Dendritic cell treated with granulocyte-macrophage colony-stimulating factor and Interleukin-4, amounts not matched to agents 40 ng/mL and 50 ng/mL, for 4 days (primary cell): ENCODE data around the gene NPAS2.

ENCODE experiments used
- H3K27ac Mint-ChIP-seq: one replicate; pipeline ENCODE4 v1.8.0; 2022; ENCODE audit warnings: mild to moderate bottlenecking, mixed read lengths
- H3K27me3 Mint-ChIP-seq: one replicate; pipeline ENCODE4 v1.8.0; 2022; ENCODE audit warnings: mild to moderate bottlenecking, mixed read lengths
- H3K36me3 Mint-ChIP-seq: one replicate; pipeline ENCODE4 v1.8.0; 2022; ENCODE audit warnings: low read depth, mixed read lengths
- H3K4me1 Mint-ChIP-seq: one replicate; pipeline ENCODE4 v1.8.0; 2022; ENCODE audit warnings: low read depth, mixed read lengths
- H3K4me3 Mint-ChIP-seq: one replicate; pipeline ENCODE4 v1.8.0; 2022; ENCODE audit warnings: mild to moderate bottlenecking, moderate library complexity, mixed read lengths
- H3K9me3 Mint-ChIP-seq: one replicate; pipeline ENCODE4 v1.8.0; 2022; ENCODE audit warnings: mixed read lengths
- intact Hi-C: fragments of 100-400 bp; cut with micrococcal nuclease; formaldehyde crosslinking; loops from one replicate; pipeline ENCODE4 v1.15.0; 2022

The NPAS2 gene

GRCh38 chr2:100786297-100786658 lies 33.7 kb upstream of the NPAS2 start:
- Mint-ChIP-seq H3K4me1 (no peaks in the 10 kb centered on the region), H3K9me3 (no peaks in the 10 kb centered on the region), H3K27me3 (peaks cover 6% of the 10 kb centered on the region), H3K36me3 (no peaks in the 10 kb centered on the region), H3K27ac (no peak overlapping the region), H3K4me3 (no peak overlapping the region)
- intact Hi-C loops, result no loop called here

- Mint-ChIP-seq H3K4me3 (no peak overlapping the region), H3K4me1 (no peaks in the 10 kb centered on the region), H3K27me3 (peaks cover 6% of the 10 kb centered on the region), H3K36me3 (no peaks in the 10 kb centered on the region), H3K27ac (no peak overlapping the region), H3K9me3 (no peaks in the 10 kb centered on the region)
- intact Hi-C loops, result no loop called here
These were observed 33.0 kb upstream of the NPAS2 start for GRCh38 chr2:100786985-100787384.

GRCh38 chr2:100789361-100789760 lies 30.6 kb upstream of the NPAS2 start:
- H3K36me3 Mint-ChIP-seq, result no peaks in the 10 kb centered on the region
- intact Hi-C loops, result no loop called here
- H3K27me3 Mint-ChIP-seq, result peaks cover 8% of the 10 kb centered on the region
- no peaks in the 10 kb centered on the region for H3K9me3 Mint-ChIP-seq
- H3K4me1 Mint-ChIP-seq, result no peaks in the 10 kb centered on the region
- H3K27ac Mint-ChIP-seq, result no peak overlapping the region
- no peak overlapping the region for H3K4me3 Mint-ChIP-seq

- no peaks in the 10 kb centered on the region for H3K4me1 Mint-ChIP-seq
- H3K36me3 Mint-ChIP-seq, result no peaks in the 10 kb centered on the region
- intact Hi-C loops, result no loop called here
- no peak overlapping the region for H3K4me3 Mint-ChIP-seq
- H3K27ac Mint-ChIP-seq, result no peak overlapping the region
- H3K9me3 Mint-ChIP-seq, result no peaks in the 10 kb centered on the region
- H3K27me3 Mint-ChIP-seq, result peaks cover 12% of the 10 kb centered on the region
These were observed 28.5 kb upstream of the NPAS2 start for GRCh38 chr2:100791294-100791935.

- Mint-ChIP-seq H3K9me3 (no peaks in the 10 kb centered on the region), H3K4me1 (no peaks in the 10 kb centered on the region)
These were observed 28.0 kb upstream of the NPAS2 start for GRCh38 chr2:100791936-100792308.

GRCh38 chr2:100793220-100793619 lies 26.7 kb upstream of the NPAS2 start:
- H3K36me3 Mint-ChIP-seq, result no peaks in the 10 kb centered on the region
- H3K27me3 Mint-ChIP-seq, result peaks cover 18% of the 10 kb centered on the region
- no peaks in the 10 kb centered on the region for H3K4me1 Mint-ChIP-seq
- no peak overlapping the region for H3K27ac Mint-ChIP-seq
- intact Hi-C loops, result no loop called here
- H3K4me3 Mint-ChIP-seq, result no peak overlapping the region
- no peaks in the 10 kb centered on the region for H3K9me3 Mint-ChIP-seq

More at GRCh38 chr2:100791936-100792308, 28.0 kb upstream of the NPAS2 start:
- peaks cover 16% of the 10 kb centered on the region for H3K27me3 Mint-ChIP-seq
- no peak overlapping the region for H3K27ac Mint-ChIP-seq
- H3K36me3 Mint-ChIP-seq, result no peaks in the 10 kb centered on the region
- intact Hi-C loops, result no loop called here
- no peak overlapping the region for H3K4me3 Mint-ChIP-seq

- intact Hi-C loops, result no loop called here
- peaks cover 18% of the 10 kb centered on the region for H3K27me3 Mint-ChIP-seq
These were observed 26.0 kb upstream of the NPAS2 start for GRCh38 chr2:100793982-100794381.

GRCh38 chr2:100796499-100797100 lies 23.3 kb upstream of the NPAS2 start:
- Mint-ChIP-seq H3K9me3 (no peaks in the 10 kb centered on the region), H3K36me3 (no peaks in the 10 kb centered on the region), H3K27ac (no peak overlapping the region), H3K27me3 (peaks cover 25% of the 10 kb centered on the region), H3K4me1 (no peaks in the 10 kb centered on the region), H3K4me3 (no peak overlapping the region)
- intact Hi-C loops, result no loop called here

More at GRCh38 chr2:100793982-100794381, 26.0 kb upstream of the NPAS2 start:
- Mint-ChIP-seq H3K4me1 (no peaks in the 10 kb centered on the region), H3K9me3 (no peaks in the 10 kb centered on the region), H3K27ac (no peak overlapping the region), H3K36me3 (no peaks in the 10 kb centered on the region), H3K4me3 (no peak overlapping the region)

- Mint-ChIP-seq H3K4me1 (no peaks in the 10 kb centered on the region), H3K27ac (no peak overlapping the region), H3K9me3 (no peaks in the 10 kb centered on the region), H3K27me3 (peaks cover 18% of the 10 kb centered on the region), H3K36me3 (no peaks in the 10 kb centered on the region), H3K4me3 (no peak overlapping the region)
- intact Hi-C loops, result no loop called here
These were observed 20.3 kb upstream of the NPAS2 start for GRCh38 chr2:100799686-100800085.

GRCh38 chr2:100800915-100801314 lies 19.0 kb upstream of the NPAS2 start:
- H3K4me3 Mint-ChIP-seq, result no peak overlapping the region
- H3K27me3 Mint-ChIP-seq, result peaks cover 17% of the 10 kb centered on the region
- H3K27ac Mint-ChIP-seq, result no peak overlapping the region
- H3K36me3 Mint-ChIP-seq, result no peaks in the 10 kb centered on the region
- intact Hi-C loops, result no loop called here
- H3K9me3 Mint-ChIP-seq, result no peaks in the 10 kb centered on the region
- no peaks in the 10 kb centered on the region for H3K4me1 Mint-ChIP-seq

GRCh38 chr2:100801402-100801801 lies 18.5 kb upstream of the NPAS2 start:
- intact Hi-C loops, result no loop called here
- no peaks in the 10 kb centered on the region for H3K36me3 Mint-ChIP-seq
- no peaks in the 10 kb centered on the region for H3K4me1 Mint-ChIP-seq
- H3K9me3 Mint-ChIP-seq, result no peaks in the 10 kb centered on the region
- H3K27ac Mint-ChIP-seq, result no peak overlapping the region
- no peak overlapping the region for H3K4me3 Mint-ChIP-seq
- peaks cover 16% of the 10 kb centered on the region for H3K27me3 Mint-ChIP-seq

- no peak overlapping the region for H3K4me3 Mint-ChIP-seq
- H3K36me3 Mint-ChIP-seq, result no peaks in the 10 kb centered on the region
- peaks cover 12% of the 10 kb centered on the region for H3K27me3 Mint-ChIP-seq
- no peak overlapping the region for H3K27ac Mint-ChIP-seq
- no peaks in the 10 kb centered on the region for H3K9me3 Mint-ChIP-seq
- intact Hi-C loops, result no loop called here
- no peaks in the 10 kb centered on the region for H3K4me1 Mint-ChIP-seq
These were observed 17.9 kb upstream of the NPAS2 start for GRCh38 chr2:100802066-100802465.

GRCh38 chr2:100803334-100803733 lies 16.6 kb upstream of the NPAS2 start:
- Mint-ChIP-seq H3K27me3 (peaks cover 13% of the 10 kb centered on the region), H3K4me1 (no peaks in the 10 kb centered on the region), H3K27ac (no peak overlapping the region), H3K9me3 (no peaks in the 10 kb centered on the region), H3K4me3 (no peak overlapping the region), H3K36me3 (no peaks in the 10 kb centered on the region)
- intact Hi-C loops, result no loop called here

GRCh38 chr2:100806550-100806949 lies 13.4 kb upstream of the NPAS2 start:
- Mint-ChIP-seq H3K27ac (no peak overlapping the region), H3K27me3 (peaks cover 18% of the 10 kb centered on the region), H3K36me3 (no peaks in the 10 kb centered on the region), H3K4me1 (no peaks in the 10 kb centered on the region), H3K9me3 (no peaks in the 10 kb centered on the region), H3K4me3 (no peak overlapping the region)
- intact Hi-C loops, result no loop called here

GRCh38 chr2:100807707-100808106 lies 12.2 kb upstream of the NPAS2 start:
- intact Hi-C loops, result no loop called here
- Mint-ChIP-seq H3K4me1 (no peaks in the 10 kb centered on the region), H3K27me3 (peaks cover 28% of the 10 kb centered on the region), H3K36me3 (no peaks in the 10 kb centered on the region), H3K9me3 (no peaks in the 10 kb centered on the region), H3K4me3 (no peak overlapping the region), H3K27ac (no peak overlapping the region)
